NT2/D1 (cell line): ENCODE results near the gene CFAP410.

Source experiments
- DNase-seq: peaks from one replicate; pipeline ENCODE4 v3.0.0-alpha.2; 2011; ENCODE audit warnings: low read depth, low spot score
- H3K27me3 ChIP-seq: 2 replicates; pipeline ENCODE4 v1.6.0; 2011; ENCODE audit warnings: mild to moderate bottlenecking; ENCODE audit not compliant: insufficient read length, insufficient read depth
- H3K36me3 ChIP-seq: 2 replicates; pipeline ENCODE4 v1.6.1; 2011; ENCODE audit warnings: mild to moderate bottlenecking, low read length, mixed read lengths; ENCODE audit not compliant: insufficient read depth, insufficient read length
- H3K4me1 ChIP-seq: 2 replicates; pipeline ENCODE4 v1.5.1; 2011; ENCODE audit not compliant: insufficient read depth, insufficient read length
- H3K4me3 ChIP-seq: 2 replicates; pipeline ENCODE4 v1.5.1; 2011; ENCODE audit warnings: low read depth; ENCODE audit not compliant: insufficient read length
- H3K9ac ChIP-seq: 2 replicates; pipeline ENCODE4 v1.6.0; 2011; ENCODE audit warnings: low read depth; ENCODE audit not compliant: insufficient read length
- H3K9me3 ChIP-seq: 2 replicates; pipeline ENCODE4 v1.5.1; 2011; ENCODE audit warnings: mild to moderate bottlenecking, low read length; ENCODE audit not compliant: insufficient read depth
- SUZ12 ChIP-seq: IDR thresholded peaks from 2 replicates; pipeline ENCODE4 v1.6.1; 2011; ENCODE audit not compliant: insufficient read length, insufficient read depth; ENCODE audit errors: extremely low read depth
- YY1 ChIP-seq: IDR thresholded peaks from 2 replicates; pipeline ENCODE4 v1.6.1; 2011; ENCODE audit not compliant: insufficient read length, insufficient read depth
- ZNF274 ChIP-seq: IDR thresholded peaks from 2 replicates; pipeline ENCODE4 v1.6.1; 2011; ENCODE audit warnings: mild to moderate bottlenecking, low read depth, low read length

The CFAP410 gene

GRCh38 chr21:44323591-44323990 is 15.6 kb downstream of the CFAP410 start:
- no peak overlapping the region for H3K4me3 ChIP-seq
- DNase-seq, result no peak
- no peaks in the 10 kb centered on the region for H3K27me3 ChIP-seq
- peaks cover 95% of the 10 kb centered on the region for H3K36me3 ChIP-seq
- peaks cover 4% of the 10 kb centered on the region for H3K4me1 ChIP-seq
- H3K9ac ChIP-seq, result no peak overlapping the region
- no peaks in the 10 kb centered on the region for H3K9me3 ChIP-seq
- no peak for TF ChIP-seq SUZ12
- TF ChIP-seq YY1, result no peak
- TF ChIP-seq ZNF274, result no peak

- no peaks in the 10 kb centered on the region for H3K27me3 ChIP-seq
- TF ChIP-seq YY1, result no peak
- no peak for TF ChIP-seq SUZ12
- TF ChIP-seq ZNF274, result no peak
- H3K9me3 ChIP-seq, result no peaks in the 10 kb centered on the region
- no peak overlapping the region for H3K9ac ChIP-seq
- no peak for DNase-seq
- H3K36me3 ChIP-seq, result peaks cover 96% of the 10 kb centered on the region
- H3K4me1 ChIP-seq, result peaks cover 4% of the 10 kb centered on the region
- H3K4me3 ChIP-seq, result no peak overlapping the region
These were observed 16.4 kb downstream of the CFAP410 start for GRCh38 chr21:44322621-44323325.

- Histone ChIP-seq H3K4me3 (no peak overlapping the region), H3K36me3 (peaks cover 96% of the 10 kb centered on the region), H3K9me3 (no peaks in the 10 kb centered on the region), H3K9ac (no peak overlapping the region), H3K27me3 (no peaks in the 10 kb centered on the region), H3K4me1 (peaks cover 4% of the 10 kb centered on the region)
- DNase-seq, result no peak
- TF ChIP-seq ZNF274 (no peak), SUZ12 (no peak), YY1 (no peak)
These were observed 17.2 kb downstream of the CFAP410 start for GRCh38 chr21:44321846-44322450.

GRCh38 chr21:44320847-44321246 is 18.3 kb downstream of the CFAP410 start:
- Histone ChIP-seq H3K4me3 (no peak overlapping the region), H3K27me3 (no peaks in the 10 kb centered on the region), H3K9ac (no peak overlapping the region), H3K4me1 (peaks cover 4% of the 10 kb centered on the region), H3K9me3 (no peaks in the 10 kb centered on the region), H3K36me3 (peaks cover 97% of the 10 kb centered on the region)
- no peak for DNase-seq
- TF ChIP-seq YY1 (no peak), SUZ12 (no peak), ZNF274 (no peak)

- no peak for DNase-seq
- TF ChIP-seq YY1, result no peak
- no peak for TF ChIP-seq ZNF274
- TF ChIP-seq SUZ12, result no peak
These were observed 19.7 kb downstream of the CFAP410 start for GRCh38 chr21:44319407-44320065.

GRCh38 chr21:44318489-44319285 is 20.5 kb downstream of the CFAP410 start:
- peaks cover 4% of the 10 kb centered on the region for H3K4me1 ChIP-seq
- DNase-seq, result no peak
- H3K4me3 ChIP-seq, result no peak overlapping the region
- H3K9ac ChIP-seq, result no peak overlapping the region
- no peak for TF ChIP-seq SUZ12
- TF ChIP-seq YY1, result no peak
- TF ChIP-seq ZNF274, result no peak
- peaks cover 96% of the 10 kb centered on the region for H3K36me3 ChIP-seq
- H3K9me3 ChIP-seq, result no peaks in the 10 kb centered on the region
- no peaks in the 10 kb centered on the region for H3K27me3 ChIP-seq

More at GRCh38 chr21:44319407-44320065, 19.7 kb downstream of the CFAP410 start:
- no peaks in the 10 kb centered on the region for H3K9me3 ChIP-seq
- H3K9ac ChIP-seq, result peak overlapping the region; percentile 9
- no peak overlapping the region for H3K4me3 ChIP-seq
- peaks cover 97% of the 10 kb centered on the region for H3K36me3 ChIP-seq
- H3K4me1 ChIP-seq, result peaks cover 4% of the 10 kb centered on the region
- no peaks in the 10 kb centered on the region for H3K27me3 ChIP-seq

- Histone ChIP-seq H3K36me3 (peaks cover 96% of the 10 kb centered on the region), H3K4me1 (peaks cover 4% of the 10 kb centered on the region), H3K9me3 (no peaks in the 10 kb centered on the region), H3K4me3 (no peak overlapping the region), H3K27me3 (no peaks in the 10 kb centered on the region), H3K9ac (no peak overlapping the region)
- no peak for DNase-seq
- TF ChIP-seq ZNF274 (no peak), SUZ12 (no peak), YY1 (no peak)
These were observed 21.3 kb downstream of the CFAP410 start for GRCh38 chr21:44317871-44318270.
